Mesodermal cell (in vitro differentiated cells): ENCODE data around the gene F13A1.

Source experiments
- H3K27ac ChIP-seq: 2 replicates; pipeline ENCODE4 v1.7.0; 2013; ENCODE audit warnings: mild to moderate bottlenecking, low read depth, low read length, moderate library complexity; ENCODE audit not compliant: severe bottlenecking
- H3K36me3 ChIP-seq: 2 replicates; pipeline ENCODE4 v1.7.1; 2013; ENCODE audit warnings: mild to moderate bottlenecking, low read length, moderate library complexity; ENCODE audit not compliant: control insufficient read depth, insufficient read depth
- H3K4me1 ChIP-seq: one replicate; pipeline ENCODE4 v1.7.1; 2013; ENCODE audit warnings: mild to moderate bottlenecking, low read length; ENCODE audit not compliant: insufficient read depth, control insufficient read depth, poor library complexity, severe bottlenecking
- H3K4me3 ChIP-seq: 2 replicates; pipeline ENCODE4 v1.7.0; 2013; ENCODE audit warnings: low read length, control low read depth, mild to moderate bottlenecking; ENCODE audit not compliant: insufficient read depth, poor library complexity, severe bottlenecking; ENCODE audit errors: extremely low read depth
- H3K9me3 ChIP-seq: 2 replicates; pipeline ENCODE4 v1.7.1; 2013; ENCODE audit warnings: mild to moderate bottlenecking, low read length, moderate library complexity; ENCODE audit not compliant: control insufficient read depth
- WGBS, 2 experiments: methylation state at CpG; one replicate each; pipeline ENCODE4 v1.1.5; 2013; ENCODE audit warnings: missing lambda C conversion rate in 2 of 2; ENCODE audit not compliant: insufficient coverage in 2 of 2; 5-methylcytosine and 5-hydroxymethylcytosine counted together

Gene F13A1

DNA sequence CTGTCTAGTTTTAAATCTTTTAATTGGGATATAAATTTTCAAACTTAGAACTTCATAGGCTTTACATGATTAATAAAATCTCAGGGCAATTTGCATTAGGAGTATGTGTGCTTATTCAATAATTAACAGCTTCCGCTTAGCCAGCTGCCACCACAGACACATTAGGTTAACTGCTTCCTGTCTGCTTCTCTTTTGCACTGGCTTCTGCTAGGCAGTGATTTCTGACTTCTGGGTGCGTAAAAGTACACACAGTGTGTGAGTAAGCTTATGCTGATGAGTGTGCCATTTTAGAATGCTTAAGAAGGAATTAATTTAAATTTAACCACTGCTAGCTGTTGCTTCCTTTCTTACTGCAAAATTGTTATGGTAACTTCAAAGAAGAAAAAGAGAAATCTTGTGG lies 73.9 kb downstream of the F13A1 start:
- H3K9me3 ChIP-seq, result no peaks in the 10 kb centered on the region
- no peaks in the 10 kb centered on the region for H3K4me1 ChIP-seq
- H3K36me3 ChIP-seq, result no peaks in the 10 kb centered on the region
- H3K27ac ChIP-seq, result no peak overlapping the region
- no peak overlapping the region for H3K4me3 ChIP-seq
- WGBS, 2 experiments, result 80% methylated on average over 1 of the region's 2 CpGs; no CpG with 5 or more reads in 1 of the 2 experiments

DNA sequence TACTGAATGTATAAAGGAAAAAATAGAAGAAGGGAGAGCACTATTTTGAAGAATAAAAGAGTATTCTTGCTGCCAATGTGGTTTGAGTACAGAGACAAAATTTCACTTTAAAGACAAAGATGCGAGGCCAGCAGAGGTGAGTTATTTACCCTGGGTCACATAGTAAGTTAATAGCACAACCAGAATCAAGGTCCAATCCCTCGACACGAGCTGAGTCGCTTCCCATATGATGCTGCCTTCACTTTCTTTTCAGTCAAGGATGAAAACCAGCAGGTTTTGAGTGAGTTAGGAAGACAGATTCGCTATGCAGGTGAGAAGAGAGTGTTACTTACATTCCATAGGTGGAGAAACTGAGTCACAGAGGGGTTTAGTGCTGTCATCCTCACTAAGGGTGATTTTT lies 75.8 kb downstream of the F13A1 start:
- Histone ChIP-seq H3K4me3 (no peak overlapping the region), H3K9me3 (no peaks in the 10 kb centered on the region), H3K27ac (no peak overlapping the region), H3K36me3 (no peaks in the 10 kb centered on the region), H3K4me1 (no peaks in the 10 kb centered on the region)
- 82 to 96% methylated on average over 4 to 5 of the region's 5 CpGs for WGBS, 2 experiments

DNA sequence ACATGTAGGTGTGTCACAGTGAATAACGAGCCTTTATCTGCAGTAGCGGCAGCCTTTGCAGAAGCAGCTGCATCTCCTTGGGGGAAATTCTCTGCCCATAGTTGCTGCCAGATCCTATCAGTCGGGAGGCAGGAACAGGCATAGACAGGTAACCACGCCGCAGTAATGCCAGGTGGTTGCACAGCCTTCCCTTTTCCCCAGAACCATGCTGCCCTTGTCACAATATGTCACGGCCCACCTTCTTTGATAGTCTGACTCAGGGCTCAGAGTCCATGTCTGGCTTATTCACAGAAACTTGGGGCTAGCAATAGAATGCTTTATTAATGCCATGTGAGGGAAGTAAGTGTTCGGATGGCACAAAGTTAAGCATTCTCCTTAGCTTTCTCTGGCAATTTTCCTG lies 76.6 kb downstream of the F13A1 start:
- 91 to 92% methylated on average over 7 of the region's 7 CpGs for WGBS, 2 experiments
- Histone ChIP-seq H3K9me3 (no peaks in the 10 kb centered on the region), H3K27ac (no peak overlapping the region), H3K4me3 (no peak overlapping the region), H3K36me3 (no peaks in the 10 kb centered on the region), H3K4me1 (no peaks in the 10 kb centered on the region)

DNA sequence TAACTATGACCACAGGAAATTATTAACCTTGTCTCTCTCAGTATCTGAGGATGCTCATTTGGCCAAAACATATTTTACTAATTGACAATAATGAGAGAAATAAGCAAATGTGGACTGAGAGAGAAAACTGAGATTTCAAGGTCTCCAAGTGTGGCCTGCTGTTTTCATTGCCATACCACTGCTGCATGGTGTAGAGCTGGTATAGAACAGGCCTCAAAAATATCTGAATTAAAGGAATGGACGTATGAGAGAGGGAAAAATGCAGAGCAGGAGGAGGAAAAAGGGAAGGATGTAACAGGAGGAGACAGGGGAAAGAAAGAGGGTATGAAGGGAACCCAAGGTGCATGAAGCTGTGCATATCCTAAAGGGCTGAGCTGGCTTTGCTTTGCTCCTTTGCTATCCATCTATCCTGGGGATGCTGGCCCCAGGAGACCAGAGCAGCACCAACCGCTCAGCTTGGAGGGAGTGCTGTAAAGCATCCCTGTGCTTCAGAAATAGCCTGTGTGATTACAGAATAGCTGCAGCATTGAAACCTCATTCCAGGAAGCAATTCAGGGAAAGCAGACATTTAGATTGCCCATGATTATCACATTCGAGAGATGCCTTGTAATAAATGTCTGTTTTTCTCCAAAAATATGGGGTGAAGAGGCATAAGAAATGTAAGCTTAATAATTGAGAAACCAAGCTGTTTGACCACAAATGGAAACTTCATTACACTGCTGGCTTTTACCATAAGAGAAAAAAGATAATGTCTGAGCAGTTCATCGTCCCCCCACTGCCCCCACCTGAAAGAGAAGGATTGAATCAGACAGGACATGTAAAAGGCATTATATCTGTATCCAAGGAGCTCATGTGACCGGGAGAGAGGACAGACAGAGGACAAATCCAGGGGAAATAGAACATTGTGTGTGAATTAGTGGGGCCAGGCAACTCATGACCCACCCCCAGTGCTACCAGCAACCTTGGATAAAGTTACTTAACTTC lies 80.6 kb downstream of the F13A1 start:
- no peaks in the 10 kb centered on the region for H3K36me3 ChIP-seq
- 68 to 79% methylated on average over 3 to 4 of the region's 5 CpGs for WGBS, 2 experiments
- H3K9me3 ChIP-seq, result no peaks in the 10 kb centered on the region
- H3K4me1 ChIP-seq, result no peaks in the 10 kb centered on the region
- no peak overlapping the region for H3K27ac ChIP-seq
- no peak overlapping the region for H3K4me3 ChIP-seq

DNA sequence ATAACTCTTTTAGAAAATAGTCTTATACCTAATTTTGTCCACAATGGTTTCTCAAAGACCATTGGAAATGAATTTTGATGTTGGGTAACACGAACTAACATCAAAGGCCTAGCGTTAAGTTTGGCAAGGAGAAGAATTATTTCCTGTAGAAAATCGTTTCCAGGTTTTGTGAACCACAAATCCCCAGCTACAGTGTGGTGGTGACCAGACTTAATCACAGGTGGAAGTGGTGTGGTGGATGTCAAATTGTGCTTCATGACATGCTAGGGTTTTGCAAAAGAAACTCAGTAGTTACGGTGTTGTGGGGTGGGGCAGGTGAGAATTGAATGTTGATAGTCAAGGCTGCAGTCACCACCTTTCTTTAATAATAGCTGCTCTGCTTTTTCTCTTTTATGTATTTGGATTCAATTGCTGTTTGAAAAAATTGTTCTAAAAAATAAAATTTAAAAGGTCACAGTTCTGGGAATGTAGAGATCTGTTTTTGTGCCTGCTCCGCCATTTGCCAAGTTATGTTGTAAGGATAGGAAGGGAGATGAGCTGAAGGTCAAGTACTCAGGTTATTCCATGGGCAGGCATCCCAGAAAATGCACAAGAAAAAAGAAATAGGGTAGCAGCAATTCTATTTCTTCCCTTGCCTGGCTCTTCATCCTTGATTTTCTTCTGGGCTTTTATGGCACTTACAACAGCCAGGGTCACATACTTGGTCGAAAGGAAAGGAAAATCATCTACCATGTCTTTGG lies 83.6 kb downstream of the F13A1 start:
- H3K9me3 ChIP-seq, result no peaks in the 10 kb centered on the region
- no peaks in the 10 kb centered on the region for H3K36me3 ChIP-seq
- no peaks in the 10 kb centered on the region for H3K4me1 ChIP-seq
- no peak overlapping the region for H3K27ac ChIP-seq
- H3K4me3 ChIP-seq, result no peak overlapping the region
- 89 to 100% methylated on average over 3 to 4 of the region's 6 CpGs for WGBS, 2 experiments

DNA sequence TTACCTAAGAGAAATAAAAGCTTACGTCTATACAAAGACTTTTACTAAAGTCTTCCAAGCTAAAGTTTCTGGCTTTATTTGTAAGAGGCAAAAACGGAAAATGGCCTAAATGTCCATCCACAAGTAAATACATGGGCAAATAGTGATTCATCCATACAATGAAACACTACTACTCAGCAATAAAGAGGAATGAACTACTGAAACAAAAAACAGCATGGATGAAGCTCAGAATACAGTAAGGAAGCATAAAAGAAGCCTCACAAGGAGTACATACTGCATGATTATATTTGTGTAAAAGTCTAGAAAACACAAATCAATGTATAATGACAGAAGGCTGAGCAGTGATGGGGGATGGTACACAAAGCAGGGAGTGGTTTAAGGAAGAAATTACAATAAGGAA lies 84.7 kb downstream of the F13A1 start:
- H3K27ac ChIP-seq, result no peak overlapping the region
- H3K4me1 ChIP-seq, result no peaks in the 10 kb centered on the region
- no peak overlapping the region for H3K4me3 ChIP-seq
- no peaks in the 10 kb centered on the region for H3K9me3 ChIP-seq
- H3K36me3 ChIP-seq, result no peaks in the 10 kb centered on the region
- 100% methylated on average over 1 of the region's 2 CpGs; no CpG with 5 or more reads in 1 of the 2 experiments for WGBS, 2 experiments

DNA sequence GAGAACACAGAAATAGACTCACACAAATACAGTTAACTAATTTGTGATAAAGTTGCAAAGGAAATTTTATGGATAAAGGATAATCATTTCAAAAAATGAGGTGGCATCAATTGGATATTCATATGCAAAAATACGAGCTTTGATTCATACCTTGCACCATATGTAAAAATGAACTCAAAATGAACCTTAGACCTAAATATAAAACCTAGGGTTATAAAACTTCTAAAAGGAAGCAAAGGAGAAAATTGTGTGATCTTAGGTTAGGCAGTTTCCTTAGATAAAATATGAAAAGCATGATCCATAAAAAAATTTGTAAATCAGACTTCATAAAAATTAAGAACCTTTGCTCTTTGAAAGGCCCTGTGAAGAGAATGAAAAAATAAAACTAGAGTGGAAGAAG lies 85.5 kb downstream of the F13A1 start:
- H3K4me1 ChIP-seq, result no peaks in the 10 kb centered on the region
- no CpG with 5 or more reads among the region's 1 CpG for WGBS, 2 experiments

DNA sequence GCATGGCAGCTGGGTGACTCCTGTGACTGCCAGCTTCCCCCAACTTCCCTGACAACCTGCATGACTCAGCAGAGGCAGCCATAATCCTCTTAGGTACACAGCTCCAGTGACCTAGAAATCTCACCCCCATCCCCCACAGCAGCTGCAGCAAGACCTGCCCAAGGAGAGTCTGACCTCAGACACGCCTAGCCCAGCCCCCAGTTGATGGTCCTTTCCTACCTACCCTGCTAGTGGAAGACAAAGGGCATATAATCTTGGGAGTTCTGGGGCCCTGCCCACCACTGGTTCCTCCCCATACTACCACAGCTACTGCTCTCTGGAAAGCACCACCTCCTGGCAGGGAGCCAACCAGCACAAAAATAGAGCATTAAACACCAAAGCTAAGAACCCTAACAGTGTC lies 90.2 kb downstream of the F13A1 start:
- Histone ChIP-seq H3K9me3 (no peaks in the 10 kb centered on the region), H3K4me3 (no peak overlapping the region), H3K27ac (no peak overlapping the region), H3K4me1 (no peaks in the 10 kb centered on the region), H3K36me3 (no peaks in the 10 kb centered on the region)
- no CpG with 5 or more reads among the region's 1 CpG for WGBS, 2 experiments

More for the DNA sequence above, 85.5 kb downstream of the F13A1 start:
- no peaks in the 10 kb centered on the region for H3K9me3 ChIP-seq
- H3K4me3 ChIP-seq, result no peak overlapping the region
- no peaks in the 10 kb centered on the region for H3K36me3 ChIP-seq
- H3K27ac ChIP-seq, result no peak overlapping the region

DNA sequence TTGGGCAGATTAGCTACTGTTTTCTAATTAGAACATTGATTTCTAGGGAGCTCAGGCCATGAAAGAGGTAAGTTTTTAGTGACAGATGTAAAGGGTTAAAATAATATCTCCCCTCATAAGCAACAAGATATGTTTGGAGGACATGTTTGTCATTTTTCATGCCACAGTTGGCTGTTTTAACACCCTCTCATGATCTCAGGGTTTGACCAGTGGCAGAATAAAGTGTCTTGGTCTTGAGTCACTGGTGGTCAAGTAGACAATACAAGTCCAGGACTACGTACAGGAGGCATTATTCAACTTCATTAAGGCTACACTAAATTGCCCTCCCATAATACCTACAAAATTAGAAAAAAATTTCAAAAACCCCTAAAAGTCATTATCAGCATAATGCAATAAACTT lies 92.6 kb downstream of the F13A1 start:
- H3K36me3 ChIP-seq, result no peaks in the 10 kb centered on the region
- WGBS, 2 experiments, result 40% methylated on average over 1 of the region's 1 CpG; no CpG with 5 or more reads in 1 of the 2 experiments
- H3K4me3 ChIP-seq, result no peak overlapping the region
- H3K9me3 ChIP-seq, result no peaks in the 10 kb centered on the region
- no peaks in the 10 kb centered on the region for H3K4me1 ChIP-seq
- no peak overlapping the region for H3K27ac ChIP-seq

DNA sequence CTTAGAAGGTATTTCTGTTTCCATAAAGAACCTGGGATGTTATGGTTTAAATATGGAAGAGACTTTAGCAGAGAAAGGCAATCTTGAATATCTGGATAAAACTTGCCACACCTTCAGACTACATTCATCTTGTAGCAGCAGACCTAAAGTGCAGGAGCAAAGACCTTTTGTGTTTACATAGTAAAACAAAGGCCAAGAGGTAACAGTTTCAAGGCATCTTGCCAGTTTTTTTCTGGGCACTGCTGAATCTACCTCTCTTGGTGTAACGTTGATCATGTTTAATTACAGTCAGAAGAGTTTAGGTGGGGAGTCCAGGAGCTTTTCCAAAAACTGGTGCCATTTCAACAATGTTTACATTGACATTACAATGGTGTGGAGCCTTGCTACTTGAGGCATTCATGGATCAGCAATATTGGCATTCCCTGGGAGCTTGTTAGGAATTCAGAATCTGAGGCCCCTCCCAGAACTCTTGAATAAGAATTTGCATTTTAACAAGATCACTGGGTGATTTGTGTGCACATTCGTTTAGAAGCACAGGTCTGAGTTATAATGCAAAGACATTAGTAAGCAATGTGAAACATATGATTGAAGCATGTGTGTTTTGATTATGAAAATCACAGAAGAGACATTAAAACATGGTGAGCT lies 94.5 kb downstream of the F13A1 start:
- Histone ChIP-seq H3K4me3 (no peak overlapping the region), H3K9me3 (no peaks in the 10 kb centered on the region), H3K27ac (no peak overlapping the region), H3K36me3 (no peaks in the 10 kb centered on the region), H3K4me1 (no peaks in the 10 kb centered on the region)
- WGBS, 2 experiments, result 37 to 54% methylated on average over 2 of the region's 2 CpGs
